ENCODE data around the gene LGALS4.

DNA sequence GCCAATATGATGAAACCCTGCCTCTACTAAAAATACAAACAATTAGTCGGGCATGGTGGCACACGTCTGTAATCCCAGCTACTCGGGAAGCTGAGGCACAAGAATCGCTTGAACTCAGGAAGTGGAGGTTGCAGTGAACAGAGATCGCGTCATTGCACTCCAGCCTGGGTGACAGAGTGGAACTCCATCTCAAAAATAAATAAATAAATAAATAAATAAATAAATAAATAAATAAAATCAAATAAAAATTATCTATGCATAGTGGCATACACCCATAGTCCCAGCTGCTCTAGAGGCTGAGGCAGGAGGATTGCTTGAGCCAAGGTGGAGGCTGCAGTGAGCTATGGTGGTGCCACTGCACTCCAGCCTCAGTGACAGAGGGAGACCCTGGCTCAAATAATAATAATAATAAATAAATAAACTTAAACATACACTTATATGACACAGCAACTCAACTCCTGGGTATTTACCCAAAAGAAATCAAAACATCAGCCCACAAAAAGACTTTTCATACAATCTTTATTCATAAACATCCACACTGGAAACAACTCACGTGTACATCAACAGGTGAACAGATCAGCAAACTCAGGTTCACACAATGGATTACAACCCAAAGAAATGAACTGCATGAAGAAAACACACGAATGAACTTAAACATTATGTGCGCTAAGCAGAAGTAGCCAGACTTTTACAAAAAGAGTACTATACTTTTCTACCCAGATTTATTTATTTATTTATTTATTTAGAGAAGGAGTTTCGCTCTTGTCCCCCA, 46.3 kb downstream of the LGALS4 start:
- no peak for TF ChIP-seq CTCF (IDR thresholded peaks at IDR 0.05)
- TF ChIP-seq POLR2A (IDR thresholded peaks at IDR 0.05), result no peak

All from right lobe of liver (tissue), 4 donors.